H1 (cell line): ENCODE results near the gene DMGDH.

ENCODE experiments used
- CTCF ChIP-seq, 3 experiments: IDR thresholded peaks; 1 replicate in 2 of 3; 2 replicates in 1 of 3; pipeline versions ENCODE4 v1.5.1 to v1.6.1; 2011; ENCODE audit warnings: low read length in 3 of 3, mild to moderate bottlenecking in 3 of 3, inconsistent platforms in 2 of 3, low read depth in 1 of 3, moderate library complexity in 1 of 3; ENCODE audit not compliant: insufficient read depth in 1 of 3; ENCODE audit errors: control extremely low read depth in 1 of 3
- POLR2A ChIP-seq, 2 experiments: IDR thresholded peaks; 1 replicate in 1 of 2; 2 replicates in 1 of 2; pipeline ENCODE4 v1.6.1; 2011; ENCODE audit warnings: low read depth in 2 of 2, low read length in 2 of 2, mild to moderate bottlenecking in 2 of 2; ENCODE audit errors: control extremely low read depth in 1 of 2
- POLR2AphosphoS5 ChIP-seq: IDR thresholded peaks from 2 replicates; pipeline ENCODE4 v1.6.1; 2011; ENCODE audit warnings: low read depth, low read length

DNA sequence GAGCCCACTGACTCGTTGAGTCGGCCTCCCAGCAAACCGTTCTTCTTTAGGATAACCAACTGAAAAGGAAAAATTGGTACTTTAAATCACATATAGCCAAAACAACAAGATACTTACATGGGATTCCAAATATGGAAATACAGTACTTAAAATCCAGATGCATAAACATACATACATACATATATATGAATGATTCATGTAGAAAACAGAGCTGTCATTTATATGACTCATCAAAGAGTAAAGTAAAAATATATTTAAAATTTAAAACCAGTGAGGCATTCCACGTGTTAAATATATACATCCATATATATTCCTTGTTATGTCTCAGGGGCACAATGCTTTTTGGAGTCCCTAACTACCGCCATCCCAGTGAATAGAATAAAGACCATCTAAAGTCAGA is 36.7 kb downstream of the DMGDH start:
- TF ChIP-seq POLR2A (IDR thresholded peaks at IDR 0.05; ENCODE audit: control extremely low read depth in 1 of 2, low read depth in 2 of 2, low read length in 2 of 2) (no peak), POLR2AphosphoS5 (no peak), CTCF (IDR thresholded peaks at IDR 0.05; ENCODE audit: control extremely low read depth in 1 of 3, insufficient read depth in 1 of 3, low read depth in 1 of 3, low read length in 3 of 3) (no peak)
